ENCODE data around the gene AP4M1.

AP4M1 gene

DNA sequence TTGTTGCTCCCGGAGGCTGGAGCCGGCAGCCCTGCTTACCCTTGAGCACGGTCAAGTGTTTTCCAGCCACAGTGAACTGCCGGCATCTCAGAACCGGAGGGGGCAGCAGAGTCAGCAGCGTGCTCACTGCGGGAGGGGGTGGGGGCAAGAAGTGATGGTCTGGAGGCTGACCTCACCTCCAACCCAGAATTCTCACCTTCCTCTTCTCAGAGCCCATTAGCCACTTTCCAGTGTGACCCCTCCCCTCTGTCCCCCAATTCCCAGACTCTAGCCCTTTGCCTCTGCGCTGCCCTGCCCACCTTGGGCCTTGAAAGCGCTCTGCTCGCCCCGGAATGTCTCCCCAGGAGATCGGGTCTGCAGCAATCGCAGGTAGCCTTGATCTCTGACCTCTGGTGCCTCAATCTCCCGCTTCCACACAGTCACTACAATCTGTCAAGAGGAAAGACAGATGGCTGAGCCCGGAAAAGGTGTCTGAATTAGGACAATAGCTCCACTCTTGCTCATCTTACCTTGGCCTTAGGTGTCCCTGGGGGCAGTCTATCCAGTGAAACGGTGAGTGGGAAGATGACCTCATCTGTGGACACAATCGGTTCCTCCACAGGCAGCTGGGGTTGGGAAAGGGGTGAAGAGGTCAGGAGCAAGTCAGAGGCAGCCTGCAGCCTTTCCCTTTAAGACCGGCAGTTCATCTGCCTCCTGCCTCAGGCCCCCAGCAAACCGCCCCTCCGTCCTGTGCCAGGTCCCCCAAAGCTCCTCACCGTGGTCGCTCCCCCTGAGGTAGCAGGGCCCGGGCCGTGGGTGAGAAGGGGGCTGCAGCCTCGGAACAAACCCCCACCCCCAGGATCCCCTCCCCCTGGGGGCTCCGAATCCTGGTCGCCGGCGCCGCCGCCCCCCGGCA is 56.1 kb downstream of the AP4M1 start:
- DNase-seq (ENCODE audit: low spot score), result peak; percentile 84

Measured in RKO (cell line).